PC-3 (cell line): ENCODE data around the gene ATP10A. TPM values are rescaled to one million over a fixed set of nuclear protein-coding genes. Genes with fewer than 3 reads are reported as not detected.

Experiments used
- ATAC-seq: fragments of 200-7000 bp; cut with Tn5 transposase; 2 replicates; pipeline ENCODE4 v1.9.1; 2020; ENCODE audit warnings: mild to moderate bottlenecking, moderate library complexity
- BruUV-seq: library from RNA; stranded (reverse); fragments of 400-500 nt; replicated peaks from 2 replicates; lab custom pipeline; 2021; lab: Mats Ljungman, UMichigan
- CTCF ChIA-PET: fragments of 300-600 bp; sonication (Branson Sonifier 250); formaldehyde crosslinking; loops from one replicate; lab custom pipeline; 2022; ENCODE audit warnings: antibody characterized with exemption; lab: Charles Lee
- POLR2A ChIA-PET: fragments of 300-600 bp; sonication (Branson Sonifier 250); formaldehyde crosslinking; loops from one replicate; lab custom pipeline; 2022; ENCODE audit warnings: antibody characterized with exemption; ENCODE audit not compliant: unreplicated experiment; lab: Charles Lee
- DNase-seq: peaks from one replicate; pipeline ENCODE4 v3.0.0-alpha.2; 2015
- H2AFZ ChIP-seq: fragments of 300-600 bp; sonication (generic); 2 replicates; pipeline ENCODE4 v1.6.0; 2016; ENCODE audit warnings: antibody characterized with exemption, low read length
- H3F3A ChIP-seq: fragments of 300-600 bp; sonication (generic); one replicate; pipeline ENCODE4 v1.6.0; 2017; ENCODE audit warnings: antibody characterized with exemption, low read length, control low read depth, mild to moderate bottlenecking; ENCODE audit not compliant: unreplicated experiment
- H3K27ac ChIP-seq: fragments of 300-600 bp; sonication (generic); 2 replicates; pipeline ENCODE4 v1.5.1; 2016; ENCODE audit warnings: mild to moderate bottlenecking, low read length
- H3K27me3 ChIP-seq: fragments of 300-600 bp; sonication (generic); 2 replicates; pipeline ENCODE4 v1.6.1; 2016; ENCODE audit warnings: low read length, mixed read lengths
- H3K36me3 ChIP-seq: fragments of 300-600 bp; sonication (generic); 2 replicates; pipeline ENCODE4 v1.6.1; 2016; ENCODE audit warnings: low read depth, mixed run types, low read length, mixed read lengths
- H3K4me1 ChIP-seq: fragments of 300-600 bp; sonication (generic); 2 replicates; pipeline ENCODE4 v1.5.1; 2016; ENCODE audit warnings: low read length; ENCODE audit not compliant: insufficient read depth
- H3K4me2 ChIP-seq: fragments of 300-600 bp; sonication (generic); 2 replicates; pipeline ENCODE4 v1.6.0; 2016; ENCODE audit warnings: low read length
- H3K4me3 ChIP-seq: fragments of 300-600 bp; sonication (generic); 2 replicates; pipeline ENCODE4 v1.5.1; 2016; ENCODE audit warnings: mild to moderate bottlenecking, low read length, mixed read lengths
- H3K79me2 ChIP-seq: fragments of 300-600 bp; sonication (generic); 2 replicates; pipeline ENCODE4 v1.6.1; 2017; ENCODE audit warnings: low read length, mixed read lengths
- H3K9ac ChIP-seq: fragments of 300-600 bp; sonication (generic); 2 replicates; pipeline ENCODE4 v1.6.0; 2016; ENCODE audit warnings: mild to moderate bottlenecking, low read length
- H3K9me2 ChIP-seq: fragments of 300-600 bp; sonication (generic); replicated peaks from 2 replicates; pipeline ENCODE4 v1.6.1; 2016; ENCODE audit warnings: mixed run types, low read length, mixed read lengths
- H3K9me3 ChIP-seq: fragments of 300-600 bp; sonication (generic); 2 replicates; pipeline ENCODE4 v1.6.1; 2016; ENCODE audit warnings: low read length, mixed read lengths
- H4K20me1 ChIP-seq: fragments of 300-600 bp; sonication (generic); 2 replicates; pipeline ENCODE4 v1.6.1; 2016; ENCODE audit warnings: low read length, mixed read lengths
- EZH2 ChIP-seq: fragments of 300-600 bp; sonication (generic); IDR thresholded peaks from one replicate; pipeline ENCODE4 v1.6.1; 2017; ENCODE audit warnings: antibody characterized with exemption, mild to moderate bottlenecking, low read length; ENCODE audit not compliant: unreplicated experiment
- EZH2phosphoT487 ChIP-seq: fragments of 300-600 bp; sonication (generic); IDR thresholded peaks from 2 replicates; pipeline ENCODE4 v1.6.1; 2018; ENCODE audit warnings: mild to moderate bottlenecking, antibody characterized with exemption, low read length, borderline replicate concordance
- intact Hi-C: fragments of 100-400 bp; cut with micrococcal nuclease; formaldehyde crosslinking; loops from 2 replicates; pipeline ENCODE4 v1.9.0; 2023
- total RNA-seq: library from RNA; depleted of rRNA; stranded (reverse); fragments of >200 nt; gene quantifications from 2 replicates; pipeline ENCODE4 v1.2.3, GENCODE V29; 2014
- TF ChIP-seq, protein P1 (sequence below): fragments of 300-600 bp; sonication (generic); conservative IDR thresholded peaks from 2 replicates; pipeline ENCODE4 v1.5.1; 2017; ENCODE audit warnings: antibody characterized with exemption, low read depth, mild to moderate bottlenecking, low read length

The ATP10A gene
- total RNA-seq, 1 experiment from 2014 or later = 2.6 TPM

DNA sequence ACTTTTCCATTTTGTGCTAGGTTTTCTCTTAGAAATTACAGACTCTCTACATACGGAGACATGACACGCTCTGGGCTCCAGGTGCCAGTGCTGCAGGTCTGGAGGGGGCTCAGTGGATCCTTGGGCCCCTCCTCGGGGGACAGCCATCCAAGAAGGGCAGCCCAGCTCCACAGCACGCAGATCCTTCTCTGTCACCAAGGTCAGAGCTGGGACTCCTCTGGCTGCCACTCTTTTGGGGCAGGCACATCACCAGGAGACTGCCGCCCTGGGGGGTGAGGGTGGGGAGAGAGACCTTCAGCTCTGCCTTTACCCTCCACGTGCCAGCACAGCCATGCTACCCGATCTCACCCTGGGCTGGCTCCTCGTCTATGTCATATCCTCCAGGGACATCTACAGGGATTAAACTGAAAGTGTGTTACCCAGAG is 65.6 kb downstream of the ATP10A start:
- TF ChIP-seq EZH2phosphoT487 = no peak
- no peak for TF ChIP-seq EZH2
- TF ChIP-seq, protein P1, sequence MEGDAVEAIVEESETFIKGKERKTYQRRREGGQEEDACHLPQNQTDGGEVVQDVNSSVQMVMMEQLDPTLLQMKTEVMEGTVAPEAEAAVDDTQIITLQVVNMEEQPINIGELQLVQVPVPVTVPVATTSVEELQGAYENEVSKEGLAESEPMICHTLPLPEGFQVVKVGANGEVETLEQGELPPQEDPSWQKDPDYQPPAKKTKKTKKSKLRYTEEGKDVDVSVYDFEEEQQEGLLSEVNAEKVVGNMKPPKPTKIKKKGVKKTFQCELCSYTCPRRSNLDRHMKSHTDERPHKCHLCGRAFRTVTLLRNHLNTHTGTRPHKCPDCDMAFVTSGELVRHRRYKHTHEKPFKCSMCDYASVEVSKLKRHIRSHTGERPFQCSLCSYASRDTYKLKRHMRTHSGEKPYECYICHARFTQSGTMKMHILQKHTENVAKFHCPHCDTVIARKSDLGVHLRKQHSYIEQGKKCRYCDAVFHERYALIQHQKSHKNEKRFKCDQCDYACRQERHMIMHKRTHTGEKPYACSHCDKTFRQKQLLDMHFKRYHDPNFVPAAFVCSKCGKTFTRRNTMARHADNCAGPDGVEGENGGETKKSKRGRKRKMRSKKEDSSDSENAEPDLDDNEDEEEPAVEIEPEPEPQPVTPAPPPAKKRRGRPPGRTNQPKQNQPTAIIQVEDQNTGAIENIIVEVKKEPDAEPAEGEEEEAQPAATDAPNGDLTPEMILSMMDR = no peak
- Histone ChIP-seq H3K4me3 (no peak overlapping the region), H3K9ac (no peak overlapping the region), H3K79me2 (no peaks in the 10 kb centered on the region), H3K27ac (no peak overlapping the region), H2AFZ (no peak overlapping the region), H3F3A (no peaks in the 10 kb centered on the region), H3K4me1 (no peaks in the 10 kb centered on the region), H4K20me1 (no peaks in the 10 kb centered on the region), H3K9me3 (no peaks in the 10 kb centered on the region), H3K27me3 (no peaks in the 10 kb centered on the region), H3K36me3 (no peaks in the 10 kb centered on the region), H3K4me2 (no peak overlapping the region), H3K9me2 (no peaks in the 10 kb centered on the region)
- ChIA-PET POLR2A (no interaction called here), CTCF (no interaction called here)
- DNase-seq (no peak), ATAC-seq (no peak)
- no TSS peak for BruUV-seq
- intact Hi-C loops = no loop called here

DNA sequence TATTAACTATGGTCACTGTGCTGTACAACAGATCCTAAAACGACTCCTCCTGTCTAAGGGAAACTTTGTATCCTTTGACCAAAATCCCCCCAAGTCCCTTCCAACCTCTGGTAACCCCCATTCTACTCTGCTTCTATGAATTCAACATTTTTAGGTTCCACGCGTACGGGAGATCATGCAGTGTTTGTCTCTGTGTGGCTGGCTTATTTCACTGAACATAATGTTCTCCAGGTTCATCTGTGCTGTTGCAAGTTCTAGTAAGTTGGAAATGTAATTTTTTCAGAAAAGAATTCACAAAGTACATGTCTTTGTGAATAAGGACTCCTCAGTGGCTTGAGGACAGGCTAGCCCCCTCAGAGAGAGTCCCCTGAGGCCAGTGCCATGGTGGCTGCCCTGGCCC is 66.1 kb downstream of the ATP10A start:
- Histone ChIP-seq H3K4me2 (no peak overlapping the region), H3K9ac (no peak overlapping the region), H3K4me3 (no peak overlapping the region), H2AFZ (no peak overlapping the region), H3K27ac (no peak overlapping the region), H3K79me2 (no peaks in the 10 kb centered on the region), H3K9me2 (no peaks in the 10 kb centered on the region), H4K20me1 (no peaks in the 10 kb centered on the region), H3K4me1 (no peaks in the 10 kb centered on the region), H3K36me3 (no peaks in the 10 kb centered on the region), H3K9me3 (no peaks in the 10 kb centered on the region), H3K27me3 (no peaks in the 10 kb centered on the region), H3F3A (no peaks in the 10 kb centered on the region)
- no peak for TF ChIP-seq EZH2phosphoT487
- TF ChIP-seq, protein P1 = no peak
- BruUV-seq = no TSS peak
- ChIA-PET CTCF (no interaction called here), POLR2A (no interaction called here)
- no peak for ATAC-seq
- intact Hi-C loops = no loop called here
- DNase-seq = no peak

DNA sequence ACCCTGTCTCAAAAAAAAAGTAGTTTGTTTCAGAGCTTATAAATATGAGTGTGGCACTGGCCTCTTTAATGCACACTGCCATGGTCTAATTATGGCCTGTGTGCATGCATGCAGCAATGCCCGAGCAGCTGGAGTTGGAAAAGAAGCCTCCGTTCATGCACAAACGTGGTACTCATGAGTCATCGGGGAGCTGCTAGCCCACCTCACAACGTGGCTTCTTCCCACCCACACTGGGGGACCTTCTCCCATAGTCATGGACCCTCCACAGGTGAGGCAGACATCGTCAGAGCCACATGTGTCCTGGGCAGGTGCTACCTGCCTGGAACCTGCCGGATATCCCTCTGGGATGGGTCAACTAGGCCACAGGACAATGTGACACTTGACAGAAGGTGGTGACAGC is 66.7 kb downstream of the ATP10A start:
- intact Hi-C loops = no loop called here
- no TSS peak for BruUV-seq

More for the DNA sequence above, 66.7 kb downstream of the ATP10A start:
- no peaks in the 10 kb centered on the region for H3K4me1 ChIP-seq
- no peaks in the 10 kb centered on the region for H3K9me3 ChIP-seq
- H3K9me2 ChIP-seq = no peaks in the 10 kb centered on the region
- H3K27me3 ChIP-seq = no peaks in the 10 kb centered on the region
- no peaks in the 10 kb centered on the region for H3F3A ChIP-seq
- H3K27ac ChIP-seq = no peak overlapping the region
- H3K36me3 ChIP-seq = no peaks in the 10 kb centered on the region
- no peaks in the 10 kb centered on the region for H4K20me1 ChIP-seq
- no peaks in the 10 kb centered on the region for H3K79me2 ChIP-seq
- H2AFZ ChIP-seq = no peak overlapping the region
- no peak overlapping the region for H3K4me2 ChIP-seq
- POLR2A ChIA-PET = no interaction called here
- ATAC-seq = no peak
- H3K4me3 ChIP-seq = no peak overlapping the region
- DNase-seq = no peak
- CTCF ChIA-PET = no interaction called here
- TF ChIP-seq EZH2phosphoT487 (no peak), EZH2 (no peak)
- TF ChIP-seq, protein P1 = no peak
- no peak overlapping the region for H3K9ac ChIP-seq
